Erythroblast (primary cell): ENCODE results near the gene MMP8.
"Not testable (repeated sequence)": the region's sequence is repeated elsewhere in the genome, so short reads cannot be mapped to it uniquely, and the experiment has no call there.

Experiments
- DNase-seq, 2 experiments: peaks; one replicate each; lab custom pipeline; 2025; lab: John Stamatoyannopoulos, UW
- GATA1 ChIP-seq: IDR thresholded peaks from 2 replicates; pipeline ENCODE4 v1.6.1; 2011; ENCODE audit warnings: low read depth, mild to moderate bottlenecking, control low read depth, low read length, moderate library complexity
- POLR2A ChIP-seq: IDR thresholded peaks from 2 replicates; pipeline ENCODE4 v1.6.1; 2011; ENCODE audit warnings: mild to moderate bottlenecking, low read length

Gene MMP8

DNA sequence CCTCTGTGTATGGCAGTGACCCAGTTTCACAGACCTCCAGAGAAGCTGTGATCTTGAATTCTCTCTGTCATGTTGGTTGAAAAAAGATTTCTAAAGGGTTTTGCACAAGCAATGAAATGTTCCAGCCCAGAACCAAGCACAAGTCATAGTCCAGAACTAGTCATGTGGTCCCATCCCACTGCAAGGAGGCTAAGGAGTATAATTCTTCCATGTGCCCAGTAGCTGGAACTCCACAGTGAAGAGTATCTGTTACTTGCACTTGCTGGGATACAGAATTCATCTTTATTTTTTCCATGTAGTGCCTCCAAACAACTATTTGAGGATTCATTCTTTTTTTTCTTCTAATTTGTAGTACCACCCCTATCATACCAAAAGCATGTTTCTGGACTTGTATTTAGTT lies 9.9 kb upstream of the MMP8 start:
- TF ChIP-seq GATA1, result no peak
- no peak for DNase-seq

DNA sequence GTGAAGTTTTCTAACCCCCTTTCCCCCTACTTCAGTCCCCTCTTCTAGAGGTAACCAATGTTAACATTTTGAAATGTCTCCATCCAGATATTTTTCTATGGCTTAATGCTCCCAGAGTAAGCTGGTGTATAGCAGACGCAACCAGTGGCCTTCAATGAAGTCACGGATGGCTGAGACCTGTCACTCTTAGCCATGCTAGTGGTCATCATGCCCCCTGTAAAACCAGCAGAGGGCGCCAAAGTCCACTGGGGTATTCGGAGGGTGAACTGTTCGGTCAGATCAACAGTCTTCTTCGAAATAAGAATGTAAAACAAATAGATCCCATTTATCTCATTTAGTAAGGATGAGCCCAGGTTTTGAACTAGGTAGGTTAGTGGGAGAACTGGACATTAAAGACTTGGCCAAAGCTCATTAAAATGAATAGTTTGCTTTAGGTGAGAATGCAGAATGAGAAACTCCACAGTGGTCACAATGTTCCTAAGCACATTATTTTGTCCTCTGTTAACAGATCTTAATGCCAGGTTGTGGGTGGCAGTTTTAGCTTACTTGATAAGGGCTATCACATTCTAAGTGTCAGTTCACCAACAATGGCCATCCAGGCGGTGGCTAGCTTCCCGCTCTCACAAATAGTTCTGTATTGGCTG lies 8.6 kb upstream of the MMP8 start:
- TF ChIP-seq GATA1 (no peak), POLR2A (no peak)
- peak; percentile 56 to 74 for DNase-seq

DNA sequence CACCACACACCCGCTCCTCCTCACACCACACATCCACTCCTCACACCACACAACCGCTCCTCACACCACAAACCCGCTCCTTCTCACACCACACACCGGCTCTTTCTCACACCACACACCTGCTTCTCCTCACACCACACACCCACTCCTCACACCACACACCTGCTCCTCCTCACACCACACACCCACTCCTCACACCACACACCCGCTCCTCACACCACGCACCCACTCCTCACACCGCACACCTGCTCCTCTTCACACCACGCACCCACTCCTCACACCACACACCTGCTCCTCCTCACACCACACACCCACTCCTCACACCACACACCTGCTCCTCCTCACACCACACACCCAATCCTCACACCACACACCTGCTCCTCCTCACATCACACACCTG lies 6.2 kb upstream of the MMP8 start:
- DNase-seq, result not testable (repeated sequence)

DNA sequence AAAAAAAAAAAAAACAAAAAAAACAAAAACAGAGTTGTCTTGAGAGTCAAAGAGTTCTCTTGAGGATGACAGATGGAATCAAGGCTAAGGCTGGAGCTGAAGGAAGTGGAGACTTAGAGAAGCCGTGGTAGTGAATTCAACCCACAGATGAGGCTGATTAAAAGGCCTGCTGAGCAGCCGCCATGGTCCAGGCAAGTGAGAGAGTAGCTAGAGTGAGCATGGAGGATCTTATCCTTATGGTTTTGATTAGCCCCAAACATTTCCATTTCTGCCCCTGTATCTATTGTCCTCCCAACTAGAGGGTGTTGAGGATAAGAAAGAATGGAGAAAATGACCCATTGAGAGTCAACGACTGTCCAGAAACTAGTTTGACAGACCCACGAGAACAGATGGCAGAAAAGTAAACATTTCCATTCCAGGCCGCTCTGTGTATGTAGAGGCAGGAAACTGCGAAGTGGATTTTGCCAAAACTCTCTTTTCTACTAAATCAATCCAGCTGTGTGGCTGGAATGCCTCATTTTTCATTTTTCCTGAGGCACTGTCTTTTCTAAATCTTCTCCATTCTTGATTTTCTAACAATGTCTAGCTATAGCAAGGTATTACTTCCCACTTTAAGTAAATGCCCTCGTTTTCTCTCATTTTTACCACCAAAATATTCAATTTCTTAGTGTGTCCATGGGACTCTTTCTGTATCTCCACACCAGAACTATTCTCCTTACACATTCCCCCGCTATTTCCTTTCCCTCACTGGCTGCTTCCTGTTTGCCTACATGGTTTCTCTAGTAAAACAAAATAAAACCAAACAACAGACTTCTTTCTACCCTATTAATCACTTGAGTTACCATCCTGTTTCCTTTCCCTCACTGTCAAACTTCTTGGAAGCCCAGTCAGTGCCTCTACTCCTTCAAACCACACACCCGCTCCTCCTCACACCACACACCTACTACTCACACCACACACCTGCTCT lies 5.4 kb upstream of the MMP8 start:
- no peak for DNase-seq
- TF ChIP-seq POLR2A, result no peak
- TF ChIP-seq GATA1, result no peak

DNA sequence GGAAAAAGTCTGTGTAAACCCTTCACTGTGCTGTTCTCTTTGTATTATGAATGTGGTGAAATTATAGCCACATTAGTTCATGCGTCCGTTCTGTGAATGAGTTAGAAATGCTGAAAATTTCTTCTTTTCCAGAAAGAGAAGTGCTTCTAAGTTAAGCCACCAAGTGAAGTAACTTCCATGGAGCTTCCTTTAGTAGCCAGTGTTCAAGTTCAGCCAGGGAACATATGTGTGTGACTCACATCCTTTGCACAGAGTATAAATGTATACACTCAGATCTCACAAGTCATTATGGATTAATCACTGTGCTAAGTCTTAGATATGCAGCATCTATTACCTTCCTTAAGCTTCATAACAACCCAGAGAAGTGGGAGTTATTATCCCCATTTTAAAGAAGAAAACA lies 3.1 kb upstream of the MMP8 start:
- no peak for DNase-seq
- TF ChIP-seq GATA1 (no peak), POLR2A (no peak)

DNA sequence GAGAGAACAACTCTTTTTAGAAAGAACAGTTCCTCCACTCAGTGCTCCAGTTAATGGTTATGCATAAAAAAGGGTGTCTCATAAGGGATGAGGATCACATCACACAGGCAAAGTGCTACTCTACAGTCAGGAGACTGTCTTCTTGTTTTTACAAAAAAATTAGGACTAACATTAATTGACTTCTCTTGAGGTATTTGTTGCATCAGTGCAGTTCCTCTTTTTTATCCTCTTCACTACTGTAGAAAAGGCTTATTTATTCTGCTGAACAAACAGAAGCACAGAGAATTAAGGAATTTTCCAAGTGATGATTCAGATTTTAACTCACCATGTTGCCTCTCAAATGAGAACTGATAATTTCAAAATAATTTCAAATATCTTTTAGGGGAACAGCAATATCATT lies 1.9 kb downstream of the MMP8 start:
- no peak for DNase-seq
- TF ChIP-seq POLR2A (no peak), GATA1 (no peak)

DNA sequence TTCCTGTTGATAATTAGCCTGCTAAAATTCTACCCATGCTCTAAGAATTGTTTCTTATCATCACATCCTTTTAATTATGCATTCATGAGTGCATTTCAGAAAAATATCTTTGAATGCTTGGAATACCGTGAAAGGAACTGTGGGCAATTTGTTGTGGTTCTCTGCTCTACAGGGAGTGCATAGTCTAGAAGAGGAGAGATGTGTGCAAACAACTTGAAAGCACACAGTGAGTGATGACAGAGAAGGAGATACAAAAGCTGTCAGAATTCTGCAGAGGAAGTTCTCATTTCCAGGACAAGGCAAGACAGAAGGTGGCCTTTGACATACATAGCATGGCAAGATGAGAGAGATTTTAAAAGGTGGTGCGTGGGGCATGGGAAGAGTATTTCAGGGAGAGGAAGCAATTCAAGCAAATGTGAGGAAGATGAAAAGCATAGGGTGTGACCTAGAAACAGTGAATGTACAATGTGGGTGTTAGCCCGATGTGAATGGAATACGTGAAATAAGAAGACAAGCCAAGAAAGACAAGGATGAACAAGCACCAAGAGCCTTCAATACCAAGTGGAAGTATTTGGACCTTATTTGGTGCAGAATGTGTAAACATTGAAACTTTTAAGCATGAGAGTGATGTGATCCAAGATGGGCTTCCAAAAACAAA lies 5.0 kb downstream of the MMP8 start:
- no peak for TF ChIP-seq GATA1
- no peak for TF ChIP-seq POLR2A
- DNase-seq, result no peak

DNA sequence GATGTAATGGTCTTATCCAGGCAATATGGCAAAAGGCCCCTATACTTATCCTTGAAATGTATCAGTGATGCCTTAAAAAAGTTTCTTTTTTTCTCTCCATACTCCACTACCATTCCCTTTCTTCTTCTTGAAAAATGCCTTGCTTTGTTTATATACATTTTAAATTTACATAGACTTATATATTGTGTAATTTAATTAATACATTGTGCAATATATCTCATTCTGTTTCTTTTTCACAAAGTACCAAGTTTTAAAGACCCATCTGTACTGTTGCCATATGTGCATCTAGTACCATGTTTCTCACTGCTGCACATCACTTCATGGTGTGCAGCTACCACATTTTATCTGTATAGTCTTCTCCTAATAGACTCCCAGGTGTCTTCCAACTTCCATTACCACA lies 7.5 kb downstream of the MMP8 start:
- no peak for TF ChIP-seq POLR2A
- TF ChIP-seq GATA1, result no peak
- no peak for DNase-seq

DNA sequence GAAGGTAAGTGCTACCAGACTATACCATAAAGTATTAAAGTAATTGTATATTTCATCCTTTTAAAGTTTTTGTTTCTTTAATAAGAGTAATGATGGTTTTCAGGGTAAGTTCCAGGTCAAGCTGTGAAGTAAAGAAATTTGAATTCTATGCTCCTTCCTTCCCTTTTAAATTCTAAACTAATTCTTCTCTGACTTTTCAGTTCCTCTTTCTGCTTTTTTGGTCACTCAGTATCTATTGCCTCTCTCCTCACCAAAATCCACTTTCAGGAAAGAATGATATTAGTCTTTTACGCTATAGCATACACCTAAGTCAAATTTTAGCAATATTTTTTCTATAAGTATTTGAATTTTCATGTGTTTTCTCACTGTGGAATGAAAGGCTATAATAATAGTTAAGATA lies 8.2 kb downstream of the MMP8 start:
- no peak for DNase-seq
- no peak for TF ChIP-seq POLR2A
- TF ChIP-seq GATA1, result no peak

DNA sequence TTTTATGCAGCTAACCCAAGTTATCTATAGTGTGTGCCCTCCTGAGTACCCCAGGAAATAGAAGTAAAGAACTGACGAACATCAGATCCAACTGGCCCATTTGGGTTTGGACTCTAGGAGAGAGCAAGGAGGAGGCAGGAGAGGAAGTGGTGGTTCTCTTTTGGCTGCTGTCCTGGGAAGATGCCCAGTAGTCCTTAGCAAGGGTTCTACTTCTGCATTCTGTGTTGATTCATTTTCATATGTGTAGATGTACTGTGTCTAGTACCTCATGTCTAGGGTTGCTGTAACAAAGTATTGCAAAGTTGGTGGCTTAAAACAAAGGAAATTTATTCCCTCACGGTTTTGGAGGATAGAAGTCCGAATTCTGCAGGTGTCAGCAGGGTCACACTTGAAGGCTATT lies 12.6 kb downstream of the MMP8 start:
- no peak for TF ChIP-seq POLR2A
- TF ChIP-seq GATA1, result no peak
- DNase-seq, result no peak

DNA sequence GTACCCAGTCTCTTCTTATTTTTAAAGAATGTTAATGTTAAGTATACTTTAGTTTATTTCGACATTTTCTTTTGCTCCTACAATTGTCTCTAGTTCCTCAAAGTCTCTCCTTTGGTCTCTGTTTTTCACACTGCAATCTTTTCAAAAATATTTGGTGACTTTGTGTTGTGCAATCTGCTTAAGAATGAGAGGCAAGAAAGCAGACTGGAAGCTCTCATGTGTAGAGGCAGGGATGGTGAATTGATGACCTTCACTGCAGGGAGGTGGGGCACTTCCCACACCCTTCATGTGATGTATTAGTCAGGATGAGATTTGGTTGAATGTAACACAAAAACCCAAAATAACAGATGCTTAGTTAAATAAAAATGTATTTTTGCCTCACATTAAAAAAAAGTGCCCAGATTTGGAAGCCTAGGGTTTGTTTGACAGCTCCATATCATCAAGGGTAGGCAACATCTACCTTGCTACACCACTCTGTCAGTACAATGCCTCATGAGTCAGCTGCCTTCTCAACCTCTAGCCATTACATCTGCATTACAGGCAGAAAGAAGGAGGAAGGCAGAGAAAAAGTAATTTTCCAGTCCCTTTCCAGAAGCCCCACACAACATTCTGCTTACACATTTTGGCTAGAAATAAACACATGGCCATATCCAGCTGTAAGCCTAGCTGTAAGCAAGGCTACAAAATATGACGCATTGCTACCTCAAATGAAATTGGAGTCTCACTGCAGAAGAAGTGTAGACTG lies 15.4 kb downstream of the MMP8 start:
- no peak for TF ChIP-seq GATA1
- no peak for TF ChIP-seq POLR2A
- DNase-seq, result no peak

DNA sequence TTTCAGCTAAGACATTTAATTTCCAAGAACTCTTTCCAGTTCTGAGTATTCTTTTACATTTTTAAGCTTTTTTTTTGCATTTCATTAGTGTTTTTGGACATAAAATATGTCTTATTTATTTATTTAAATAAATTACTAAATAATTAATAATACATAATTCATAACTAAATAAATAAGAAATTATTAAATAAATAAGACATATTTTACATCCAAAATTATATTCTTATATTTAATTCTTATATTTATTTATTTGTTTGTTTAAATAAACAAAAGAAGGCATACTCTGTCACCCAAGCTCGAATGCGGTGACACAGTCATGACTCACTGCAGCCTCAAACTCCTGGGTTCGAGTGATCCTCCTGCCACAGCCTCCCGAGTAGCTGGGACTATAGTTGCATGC lies 16.1 kb downstream of the MMP8 start:
- no peak for DNase-seq
- TF ChIP-seq POLR2A (no peak), GATA1 (no peak)

DNA sequence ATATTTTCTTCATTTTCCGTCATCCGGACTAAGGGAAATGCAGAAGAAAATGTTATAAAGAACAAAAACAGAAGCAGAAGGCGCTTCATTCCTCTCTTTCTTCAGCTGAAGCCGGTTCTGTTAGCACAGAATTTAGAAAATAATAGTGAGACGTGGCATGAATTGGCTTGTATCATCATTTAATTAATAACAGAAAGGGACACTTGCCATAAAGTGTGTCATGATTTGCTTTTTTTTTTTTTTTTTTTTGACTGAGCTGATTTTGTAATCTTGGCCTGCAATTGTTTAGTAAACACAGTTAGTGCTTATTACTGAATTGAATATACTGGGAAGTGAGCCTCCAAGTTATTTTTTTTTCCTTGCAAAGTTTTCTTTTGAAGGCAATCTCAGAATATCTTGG lies 19.1 kb downstream of the MMP8 start, which contains the start of gene MMP27:
MMP27 (minus strand) TSS at position 144 of the 400 bp plus-strand sequence; CDS start at position 89, 55 bp downstream.
- DNase-seq, result no peak

DNA sequence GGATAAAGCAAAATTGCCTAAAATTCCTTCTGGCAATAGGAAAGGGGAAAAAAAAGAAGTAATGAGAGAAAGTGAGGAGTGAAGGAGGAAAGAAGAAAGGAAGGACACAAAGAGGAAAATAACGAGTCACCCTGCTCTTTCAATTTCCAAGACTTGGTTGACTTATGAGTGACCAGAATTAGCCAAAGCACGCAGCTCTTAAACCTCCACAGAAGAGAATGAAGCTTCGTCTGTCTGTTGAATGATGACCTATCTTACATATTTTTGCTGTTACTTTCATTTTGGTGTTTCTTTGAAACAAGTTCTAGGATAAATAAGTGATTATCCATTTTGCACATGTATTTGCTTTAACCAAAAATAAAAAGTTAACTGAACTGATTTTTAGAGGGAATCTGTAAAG lies 19.9 kb downstream of the MMP8 start:
- TF ChIP-seq GATA1, result no peak
- TF ChIP-seq POLR2A, result no peak
- no peak for DNase-seq

More for the DNA sequence above, 19.1 kb downstream of the MMP8 start, which contains the start of gene MMP27:
- TF ChIP-seq GATA1 (no peak), POLR2A (no peak)
